Measurements from ENCODE around the gene RNF182. TPM values are rescaled to one million over a fixed set of nuclear protein-coding genes. Genes with fewer than 3 reads are reported as not detected.

RNF182 gene
- total and polyA plus RNA-seq, 9 of the 15 experiments (the other 6 are each of a cell fraction or from before 2014, with no cell fraction given), result 12.8 to 22.8 (median 17.5) TPM

GRCh38 chr6:13927203-13927602 is 2.5 kb downstream of the RNF182 start (continued):
- TF ChIP-seq REST (IDR thresholded peaks at IDR 0.05; ENCODE audit: borderline replicate concordance), result peak; percentile 68; the same call in 1 of the 2 replicates
- TF ChIP-seq REST (CRISPR knock-in tag; IDR thresholded peaks at IDR 0.05; ENCODE audit: low read depth), result no peak
- no peak for TF ChIP-seq MECOM (CRISPR knock-in tag; IDR thresholded peaks at IDR 0.05)
- no peak for TF ChIP-seq ARID4B (CRISPR knock-in tag; IDR thresholded peaks at IDR 0.05)
- TF ChIP-seq FOSL1 (tag; conservative IDR thresholded peaks at IDR 0.05), result peak; percentile 45
- TF ChIP-seq PHTF2 (CRISPR knock-in tag; IDR thresholded peaks at IDR 0.05), result no peak
- no peak for TF ChIP-seq CREB3 (tag; conservative IDR thresholded peaks at IDR 0.05; ENCODE audit: low read depth)
- TF ChIP-seq PKNOX1 (IDR thresholded peaks at IDR 0.05), result no peak
- TF ChIP-seq ZNF253 (CRISPR knock-in tag; conservative IDR thresholded peaks at IDR 0.05), result no peak
- 0 out of 2 replicates have a peak, but pooled peaks have one; percentile 28 for TF ChIP-seq TCF3 (CRISPR knock-in tag; IDR thresholded peaks at IDR 0.05)
- no peak for TF ChIP-seq MCM2 (IDR thresholded peaks at IDR 0.05; ENCODE audit: low read depth)
- TF ChIP-seq ATF3 (IDR thresholded peaks at IDR 0.05), result 0 out of 2 replicates have a peak, but pooled peaks have one; percentile 43
- no peak for TF ChIP-seq ATF3 (CRISPR knock-in tag; conservative IDR thresholded peaks at IDR 0.05)
